ENCODE results near the gene CDKN1C.

- TF ChIP-seq SAP30 (IDR thresholded peaks at IDR 0.05; ENCODE audit: insufficient read depth, insufficient replicate concordance, low read length) (no peak), CTCF (IDR thresholded peaks at IDR 0.05; ENCODE audit: control extremely low read depth in 1 of 3, insufficient read depth in 1 of 3, low read depth in 1 of 3, low read length in 3 of 3) (no peak), SP4 (IDR thresholded peaks at IDR 0.05; ENCODE audit: low read length) (no peak), EGR1 (IDR thresholded peaks at IDR 0.05; ENCODE audit: borderline replicate concordance, low read depth, low read length) (no peak), EP300 (IDR thresholded peaks at IDR 0.05; ENCODE audit: borderline replicate concordance in 1 of 2, low read depth in 2 of 2, low read length in 2 of 2) (no peak), POLR2AphosphoS5 (IDR thresholded peaks at IDR 0.05; ENCODE audit: low read depth, low read length) (no peak), EZH2 (IDR thresholded peaks at IDR 0.05; ENCODE audit: low read depth, low read length, severe bottlenecking) (no peak), RAD21 (IDR thresholded peaks at IDR 0.05 in 1 of 2, conservative IDR thresholded peaks at IDR 0.05 in 1 of 2; ENCODE audit: low read depth in 2 of 2, low read length in 2 of 2) (no peak), TBP (IDR thresholded peaks at IDR 0.05; ENCODE audit: low read depth, low read length) (no peak), TAF1 (IDR thresholded peaks at IDR 0.05; ENCODE audit: low read depth, low read length) (no peak), KDM1A (IDR thresholded peaks at IDR 0.05; ENCODE audit: borderline replicate concordance, low read length) (no peak), MAX (IDR thresholded peaks at IDR 0.05) (no peak)
These were observed 3.6 kb downstream of the CDKN1C start for GRCh38 chr11:2881981-2882375.

Measured in H1 (cell line).